ENCODE measurements around the gene TMTC3. TPM values are rescaled to one million over a fixed set of nuclear protein-coding genes. Genes with fewer than 3 reads are reported as not detected.
"Not testable (repeated sequence)": the region's sequence is repeated elsewhere in the genome, so short reads cannot be mapped to it uniquely, and the experiment has no call there.

The TMTC3 gene
- total RNA-seq, 1 donor from 2014 or later, result 36.6 TPM

- no peak for DNase-seq (ENCODE audit: low spot score in 2 of 2, unreplicated experiment in 2 of 2)
- no peaks in the 10 kb centered on the region for H3K4me1 Mint-ChIP-seq
- no peak overlapping the region for H3K4me3 Mint-ChIP-seq
- H3K27ac Mint-ChIP-seq, result no peak overlapping the region
- H3K9me3 Mint-ChIP-seq, result peaks cover 6% of the 10 kb centered on the region
- H3K36me3 Mint-ChIP-seq, result peaks cover 34% of the 10 kb centered on the region
- TF ChIP-seq CTCF (IDR thresholded peaks at IDR 0.05; ENCODE audit: unreplicated experiment), result no peak
- H3K27me3 Mint-ChIP-seq (ENCODE audit: low read depth), result no peaks in the 10 kb centered on the region
Observed at GRCh38 chr12:88113871-88114270, 28.2 kb upstream of the TMTC3 start.

GRCh38 chr12:88122666-88123065 lies 19.4 kb upstream of the TMTC3 start:
- no peak for DNase-seq (ENCODE audit: low spot score in 2 of 2, unreplicated experiment in 2 of 2)
- Mint-ChIP-seq H3K4me3 (no peak overlapping the region), H3K4me1 (no peaks in the 10 kb centered on the region), H3K9me3 (no peaks in the 10 kb centered on the region), H3K27me3 (ENCODE audit: low read depth) (no peaks in the 10 kb centered on the region), H3K36me3 (peaks cover 8% of the 10 kb centered on the region), H3K27ac (no peak overlapping the region)
- no peak for TF ChIP-seq CTCF (IDR thresholded peaks at IDR 0.05; ENCODE audit: unreplicated experiment)

GRCh38 chr12:88127099-88127498 lies 15.0 kb upstream of the TMTC3 start:
- DNase-seq (ENCODE audit: low spot score in 2 of 2, unreplicated experiment in 2 of 2), result no peak
- no peak overlapping the region for H3K4me3 Mint-ChIP-seq
- TF ChIP-seq CTCF (IDR thresholded peaks at IDR 0.05; ENCODE audit: unreplicated experiment), result no peak
- no peaks in the 10 kb centered on the region for H3K4me1 Mint-ChIP-seq
- no peaks in the 10 kb centered on the region for H3K27me3 Mint-ChIP-seq (ENCODE audit: low read depth)
- no peaks in the 10 kb centered on the region for H3K9me3 Mint-ChIP-seq
- H3K36me3 Mint-ChIP-seq, result peaks cover 12% of the 10 kb centered on the region
- H3K27ac Mint-ChIP-seq, result no peak overlapping the region

- no peak overlapping the region for H3K27ac Mint-ChIP-seq
- TF ChIP-seq CTCF (IDR thresholded peaks at IDR 0.05; ENCODE audit: unreplicated experiment), result no peak
- H3K9me3 Mint-ChIP-seq, result no peaks in the 10 kb centered on the region
- peaks cover 3% of the 10 kb centered on the region for H3K4me1 Mint-ChIP-seq
- H3K27me3 Mint-ChIP-seq (ENCODE audit: low read depth), result no peaks in the 10 kb centered on the region
- no peak overlapping the region for H3K4me3 Mint-ChIP-seq
- peaks cover 20% of the 10 kb centered on the region for H3K36me3 Mint-ChIP-seq
- DNase-seq (ENCODE audit: low spot score in 2 of 2, unreplicated experiment in 2 of 2), result no peak
Observed at GRCh38 chr12:88127855-88128254, 14.3 kb upstream of the TMTC3 start.

GRCh38 chr12:88132392-88132791 lies 9.7 kb upstream of the TMTC3 start:
- Mint-ChIP-seq H3K36me3 (peaks cover 32% of the 10 kb centered on the region), H3K9me3 (no peaks in the 10 kb centered on the region), H3K4me3 (no peak overlapping the region), H3K27me3 (ENCODE audit: low read depth) (no peaks in the 10 kb centered on the region), H3K27ac (no peak overlapping the region), H3K4me1 (peaks cover 3% of the 10 kb centered on the region)
- DNase-seq (ENCODE audit: low spot score in 2 of 2, unreplicated experiment in 2 of 2), result no peak
- no peak for TF ChIP-seq CTCF (IDR thresholded peaks at IDR 0.05; ENCODE audit: unreplicated experiment)

- not testable (repeated sequence) for H3K4me1 Mint-ChIP-seq; DNase-seq (ENCODE audit: low spot score in 2 of 2, unreplicated experiment in 2 of 2); H3K9me3 Mint-ChIP-seq; H3K4me3 Mint-ChIP-seq; H3K27ac Mint-ChIP-seq; H3K27me3 Mint-ChIP-seq (ENCODE audit: low read depth)
- peaks cover 34% of the 10 kb centered on the region for H3K36me3 Mint-ChIP-seq
Observed at GRCh38 chr12:88133181-88133580, 8.9 kb upstream of the TMTC3 start.

- Mint-ChIP-seq H3K4me1 (peaks cover 22% of the 10 kb centered on the region), H3K36me3 (peaks cover 13% of the 10 kb centered on the region)
- H3K4me3 Mint-ChIP-seq; H3K27ac Mint-ChIP-seq; H3K9me3 Mint-ChIP-seq; DNase-seq (ENCODE audit: low spot score in 2 of 2, unreplicated experiment in 2 of 2); H3K27me3 Mint-ChIP-seq (ENCODE audit: low read depth): not testable (repeated sequence)
Observed at GRCh38 chr12:88139711-88140110, 2.4 kb upstream of the TMTC3 start.

Data from mesothelial cell of epicardium (in vitro differentiated cells).